GM19193 (cell line): ENCODE measurements around the gene TFCP2.

ENCODE experiments used
- POLR2A ChIP-seq: IDR thresholded peaks from 4 replicates; pipeline ENCODE4 v1.6.1; 2011; ENCODE audit not compliant: insufficient read depth, insufficient read length; ENCODE audit errors: extremely low read depth

Gene TFCP2

GRCh38 chr12:51085757-51086156 lies 87.2 kb downstream of the TFCP2 start:
- no peak for TF ChIP-seq POLR2A

GRCh38 chr12:51083126-51083833 lies 89.7 kb downstream of the TFCP2 start, which contains the start of gene CSRNP2:
Gene CSRNP2, minus strand, starts transcription at chr12:51083596. Its CDS starts 7,035 bp downstream, at chr12:51076561.
- TF ChIP-seq POLR2A = peak; percentile 100

- TF ChIP-seq POLR2A = no peak
Observed at GRCh38 chr12:51082561-51083125, 90.3 kb downstream of the TFCP2 start.

GRCh38 chr12:51081421-51081820 lies 91.5 kb downstream of the TFCP2 start:
- no peak for TF ChIP-seq POLR2A

- no peak for TF ChIP-seq POLR2A
Observed at GRCh38 chr12:51080136-51080535, 92.8 kb downstream of the TFCP2 start.

- no peak for TF ChIP-seq POLR2A
Observed at GRCh38 chr12:51077930-51078329, 95.0 kb downstream of the TFCP2 start.

GRCh38 chr12:51076236-51076930 lies 96.6 kb downstream of the TFCP2 start:
- no peak for TF ChIP-seq POLR2A

- no peak for TF ChIP-seq POLR2A
Observed at GRCh38 chr12:51075390-51075789, 97.5 kb downstream of the TFCP2 start.

- no peak for TF ChIP-seq POLR2A
Observed at GRCh38 chr12:51071663-51072062, 101.3 kb downstream of the TFCP2 start.

GRCh38 chr12:51070004-51070403 lies 102.9 kb downstream of the TFCP2 start:
- no peak for TF ChIP-seq POLR2A

GRCh38 chr12:51067771-51068170 lies 105.2 kb downstream of the TFCP2 start:
- no peak for TF ChIP-seq POLR2A

- no peak for TF ChIP-seq POLR2A
Observed at GRCh38 chr12:51067229-51067628, 105.7 kb downstream of the TFCP2 start.

GRCh38 chr12:51065530-51065929 lies 107.4 kb downstream of the TFCP2 start:
- no peak for TF ChIP-seq POLR2A

GRCh38 chr12:51062631-51063397 lies 110.1 kb downstream of the TFCP2 start:
- TF ChIP-seq POLR2A = no peak

- TF ChIP-seq POLR2A = no peak
Observed at GRCh38 chr12:51059086-51059485, 113.8 kb downstream of the TFCP2 start.
